ENCODE results near the gene TMEM117.

GRCh38 chr12:44313188-44313587 lies 477.3 kb downstream of the TMEM117 start:
- TF ChIP-seq SNAI2 (CRISPR knock-in tag; IDR thresholded peaks at IDR 0.05) (no peak), ZFP30 (CRISPR knock-in tag; IDR thresholded peaks at IDR 0.05) (no peak), CREB5 (CRISPR knock-in tag; IDR thresholded peaks at IDR 0.05; ENCODE audit: low read depth) (no peak)

Data from SK-N-SH treated with all-trans-retinoic acid at 6 μM for 48 hours (cell line).